ENCODE results near the gene TMEM150B.
"Not testable (repeated sequence)": the region's sequence is repeated elsewhere in the genome, so short reads cannot be mapped to it uniquely, and the experiment has no call there.

TMEM150B gene

DNA sequence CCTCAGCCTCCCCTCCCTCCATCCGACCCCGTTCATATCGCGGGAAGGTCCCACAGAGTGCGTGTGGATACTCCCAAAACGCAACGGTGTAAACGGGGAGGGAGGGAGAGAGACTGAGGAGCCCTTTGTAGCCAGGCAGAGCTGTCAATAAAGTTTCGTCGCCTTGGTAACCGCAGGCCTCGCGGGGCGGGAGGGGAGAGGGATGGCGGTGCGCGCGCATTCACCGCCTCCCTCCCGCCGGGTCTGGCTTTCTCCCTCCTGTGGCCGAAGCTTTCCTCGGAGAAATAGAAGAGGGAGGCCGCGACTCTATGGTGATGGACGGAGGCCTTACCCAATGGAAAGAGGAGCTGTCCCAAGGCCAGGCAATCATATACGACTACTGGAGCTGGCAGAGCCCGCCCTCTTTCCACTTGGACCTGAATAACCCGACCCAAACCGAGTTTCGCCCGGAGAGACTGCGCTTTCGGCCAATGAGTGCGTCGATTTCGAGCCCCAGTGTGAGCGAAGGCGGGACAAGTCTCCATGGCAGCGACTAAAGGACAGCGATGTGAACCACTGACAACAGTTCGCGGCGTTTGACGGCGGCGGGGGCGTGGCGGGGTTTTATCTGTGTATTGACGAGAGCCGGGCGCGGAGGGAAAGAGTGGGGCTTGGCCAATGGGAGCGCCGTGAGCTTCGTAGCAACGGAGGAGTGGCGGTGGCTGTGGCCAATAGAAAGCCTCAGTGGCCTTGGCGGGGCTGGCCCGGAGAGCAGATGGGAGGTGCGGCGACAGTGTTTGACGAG, 14.2 kb upstream of the TMEM150B start, which contains the start of gene KMT5C:
KMT5C (plus strand) TSS at position 772 of the 784 bp plus-strand sequence. CDS start 2,061 bp downstream, outside the sequence.
- peak; percentile 100 for DNase-seq (ENCODE audit: low spot score)

DNA sequence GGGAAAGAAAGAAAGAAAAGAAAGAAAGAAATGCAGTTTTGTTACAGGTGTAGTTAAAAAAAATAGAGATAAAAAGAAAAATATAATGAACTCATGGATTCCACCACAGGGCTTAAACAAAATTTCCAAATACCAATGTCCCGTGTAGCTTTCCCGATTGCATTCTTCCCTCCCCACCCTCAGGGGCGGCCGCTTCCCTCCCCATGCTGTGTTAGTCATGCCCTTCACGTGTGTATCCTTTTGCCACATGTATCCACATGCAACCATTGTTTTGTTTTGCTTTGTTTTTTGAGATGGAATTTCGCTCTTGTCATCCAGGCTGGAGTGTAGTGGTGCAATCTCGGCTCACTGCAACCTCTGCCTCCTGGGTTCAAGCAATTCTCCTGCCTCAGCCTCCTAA, 11.0 kb upstream of the TMEM150B start:
- no peak for DNase-seq (ENCODE audit: low spot score)

DNA sequence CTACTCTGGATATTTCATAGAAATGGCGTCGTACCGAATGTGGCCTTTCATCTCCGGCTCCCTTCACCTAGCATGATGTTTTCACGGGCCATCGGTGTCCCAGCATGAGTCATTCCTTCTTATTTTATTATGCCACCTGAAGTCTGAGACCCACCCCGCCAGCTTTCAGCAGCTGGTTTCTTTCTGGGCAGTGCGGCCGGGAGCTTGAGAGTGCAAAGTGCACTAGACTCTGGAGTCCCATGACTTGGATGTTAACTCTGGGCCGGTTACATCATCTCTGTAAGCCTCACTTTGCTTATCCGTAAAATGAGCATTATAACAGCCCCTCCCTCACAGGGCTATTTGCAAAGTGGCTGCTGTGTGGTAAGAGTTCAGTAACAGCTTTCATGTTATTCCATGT, 8.7 kb upstream of the TMEM150B start:
- no peak for DNase-seq (ENCODE audit: low spot score)

DNA sequence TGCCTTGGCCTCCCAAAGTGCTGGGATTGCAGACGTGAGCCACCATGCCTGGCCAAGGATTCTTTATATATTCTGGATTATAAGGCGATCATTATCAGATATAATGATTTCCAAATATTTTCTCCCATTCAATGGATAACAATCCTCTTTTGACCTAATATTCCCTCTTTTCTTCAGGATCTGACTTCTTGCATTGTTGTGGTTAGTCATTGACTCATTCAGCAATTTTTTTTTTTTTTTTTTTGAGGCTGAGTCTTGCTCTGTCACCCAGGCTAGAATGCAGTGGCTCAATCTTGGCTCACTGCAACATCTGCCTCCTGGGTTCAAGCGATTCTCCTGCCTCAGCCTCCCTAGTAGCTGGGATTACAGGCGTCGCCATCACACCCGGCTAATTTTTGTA, 4.7 kb upstream of the TMEM150B start:
- not testable (repeated sequence) for DNase-seq (ENCODE audit: low spot score)

DNA sequence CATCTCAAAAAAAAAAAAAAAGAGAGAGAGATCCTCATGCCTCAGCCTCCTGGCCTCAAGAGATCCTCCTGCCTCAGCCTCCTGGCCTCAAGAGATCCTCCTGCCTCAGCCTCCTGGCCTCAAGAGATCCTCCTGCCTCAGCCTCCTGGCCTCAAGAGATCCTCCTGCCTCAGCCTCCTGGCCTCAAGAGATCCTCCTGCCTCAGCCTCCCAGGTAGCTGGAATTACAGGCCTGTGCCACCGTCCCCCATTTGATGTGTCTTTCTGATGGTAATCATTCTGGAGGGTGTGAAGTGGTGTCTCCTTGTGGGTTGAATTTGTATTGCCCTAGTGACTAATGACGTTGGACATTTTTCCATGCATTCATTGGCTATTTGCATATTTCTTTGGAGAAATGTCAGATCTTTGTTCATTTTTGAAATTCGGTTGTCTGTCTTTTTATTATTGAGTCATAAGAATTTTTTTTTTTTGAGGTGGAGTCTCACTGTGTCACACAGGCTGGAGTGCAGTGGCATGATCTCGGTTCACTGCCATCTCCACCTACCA, 3.7 kb upstream of the TMEM150B start:
- DNase-seq (ENCODE audit: low spot score) = not testable (repeated sequence)

DNA sequence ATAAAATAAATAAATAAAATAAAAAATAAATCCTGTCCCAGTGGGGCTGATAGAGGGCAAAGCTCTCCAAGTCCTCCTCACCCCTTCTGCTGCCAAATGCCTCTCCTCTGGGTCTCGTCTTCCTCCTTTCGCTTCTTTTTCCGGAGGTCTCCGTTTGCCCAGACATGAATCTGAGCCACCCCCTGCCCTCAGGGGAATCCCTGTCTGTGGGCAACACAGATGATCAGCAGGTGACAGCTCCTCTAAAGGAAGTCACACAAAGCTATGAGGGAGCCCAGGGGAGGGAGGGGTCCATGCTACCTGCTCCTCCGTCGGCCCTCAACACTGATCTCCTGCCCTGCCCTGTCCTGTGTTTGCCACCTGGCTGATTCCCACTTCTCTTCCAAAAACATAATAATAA, 479 bp downstream of the TMEM150B start:
- no peak for DNase-seq (ENCODE audit: low spot score)

DNA sequence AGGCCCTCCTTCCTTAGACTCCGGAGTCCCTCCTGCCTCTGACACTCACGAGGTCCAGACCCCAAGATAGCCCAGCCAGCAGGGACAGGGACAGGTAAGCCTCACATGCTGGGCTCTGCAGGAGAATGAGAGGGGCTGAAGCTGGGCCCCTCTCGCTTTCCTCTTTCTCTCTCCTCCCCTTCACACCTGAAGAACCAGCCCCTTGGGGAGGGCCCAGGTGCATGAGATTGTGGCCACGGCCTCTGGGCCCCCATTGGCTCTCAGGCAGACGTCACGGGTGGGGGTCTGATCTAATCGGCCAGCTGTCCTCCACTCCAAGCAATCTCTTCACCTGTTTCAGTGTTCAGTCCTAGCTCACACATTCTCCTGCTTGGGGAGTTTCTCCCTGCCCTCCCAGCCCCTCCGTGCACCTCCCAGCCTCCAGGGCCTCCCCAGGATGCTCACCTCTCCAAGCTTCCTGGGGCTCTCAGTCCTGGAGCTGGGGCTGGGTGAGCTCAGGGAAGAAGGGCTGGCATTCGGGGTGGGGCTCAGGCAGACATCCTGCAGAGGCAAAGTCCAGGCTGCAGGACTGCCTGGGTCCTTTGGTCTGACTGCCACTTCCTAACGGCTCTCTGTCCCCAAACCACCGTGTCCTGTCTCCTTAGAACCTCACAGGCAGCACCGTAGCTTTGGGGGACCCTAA, 2.8 kb downstream of the TMEM150B start:
- DNase-seq (ENCODE audit: low spot score) = no peak

DNA sequence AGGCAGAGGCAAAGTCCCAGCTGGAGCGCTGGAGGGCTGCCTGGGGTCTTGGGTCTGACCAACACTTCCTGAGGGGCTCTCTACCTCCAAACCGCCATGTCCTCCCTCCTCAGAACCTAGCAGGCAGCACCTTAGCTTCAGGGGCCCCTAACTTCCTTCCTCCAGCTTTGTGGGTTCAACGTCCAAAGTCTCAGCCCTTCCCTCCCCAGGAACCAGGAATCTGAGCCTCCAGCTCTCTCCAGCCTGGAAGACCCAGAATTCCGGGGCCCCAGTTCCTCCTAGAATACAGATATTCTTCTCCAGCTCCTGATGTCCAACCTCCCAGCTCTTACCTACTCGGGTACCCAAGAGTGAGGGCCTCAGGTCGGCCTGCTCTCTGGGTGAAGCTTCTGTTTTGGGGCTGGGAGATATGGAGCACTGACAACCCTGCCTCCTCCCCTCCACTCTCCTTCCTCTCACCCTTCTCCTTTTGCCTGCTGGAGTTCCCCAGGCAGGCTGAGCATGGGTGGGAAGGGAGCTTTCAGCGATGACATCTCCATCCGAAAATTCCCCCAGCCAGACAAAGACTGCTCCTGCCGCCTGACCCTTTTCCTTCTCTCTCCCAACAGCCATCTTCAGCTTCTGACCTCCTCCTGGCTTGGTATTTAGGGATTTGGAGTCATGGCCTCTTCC, 3.5 kb downstream of the TMEM150B start:
- no peak for DNase-seq (ENCODE audit: low spot score)

DNA sequence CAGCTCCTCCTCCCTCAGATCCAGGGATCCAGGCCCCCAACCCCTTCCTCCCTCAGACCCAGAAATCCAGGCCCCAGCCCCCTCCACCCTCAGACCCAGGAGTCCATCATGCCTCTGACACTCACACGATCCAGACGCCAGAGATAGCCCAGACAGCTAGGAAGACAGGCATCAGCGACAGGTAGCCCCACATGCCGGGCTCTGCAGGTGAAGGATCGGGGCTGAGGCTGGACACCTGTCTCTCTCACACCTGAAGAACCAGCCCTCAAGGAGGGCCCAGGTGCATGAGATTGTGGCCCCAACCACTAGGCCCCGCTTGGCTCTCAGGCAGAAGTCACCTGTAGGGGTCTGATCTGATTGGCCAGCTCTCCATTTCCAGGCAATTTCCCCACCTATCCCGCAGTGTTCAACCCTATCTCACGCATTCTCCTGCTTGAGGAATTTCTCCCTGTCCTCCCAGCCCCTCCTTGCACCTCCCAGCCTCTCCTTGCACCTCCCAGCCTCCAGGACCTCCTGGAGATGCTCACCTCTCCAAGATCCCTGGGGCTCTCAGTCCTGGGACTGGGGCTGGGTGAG, 4.2 kb downstream of the TMEM150B start:
- no peak for DNase-seq (ENCODE audit: low spot score)

DNA sequence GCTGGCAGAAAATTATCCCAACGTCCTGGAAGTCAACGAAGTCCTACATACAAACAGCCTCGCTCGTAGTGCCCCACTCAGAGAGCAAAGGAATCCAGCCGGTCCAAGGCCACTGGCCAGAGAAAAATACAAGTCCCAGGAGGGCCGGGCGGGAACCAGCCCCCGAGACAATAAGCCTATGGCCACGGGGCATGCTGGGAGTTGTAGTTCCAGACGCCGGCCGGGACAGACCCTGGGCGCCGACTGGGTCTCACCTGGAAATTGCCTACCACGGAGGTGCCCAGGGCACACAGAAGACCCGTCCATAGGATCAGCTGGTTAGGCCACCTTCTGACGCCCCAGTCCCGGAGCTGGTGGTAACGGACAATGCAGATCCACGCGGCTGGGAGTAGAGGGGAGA, 5.4 kb downstream of the TMEM150B start:
- DNase-seq (ENCODE audit: low spot score) = peak; percentile 78

DNA sequence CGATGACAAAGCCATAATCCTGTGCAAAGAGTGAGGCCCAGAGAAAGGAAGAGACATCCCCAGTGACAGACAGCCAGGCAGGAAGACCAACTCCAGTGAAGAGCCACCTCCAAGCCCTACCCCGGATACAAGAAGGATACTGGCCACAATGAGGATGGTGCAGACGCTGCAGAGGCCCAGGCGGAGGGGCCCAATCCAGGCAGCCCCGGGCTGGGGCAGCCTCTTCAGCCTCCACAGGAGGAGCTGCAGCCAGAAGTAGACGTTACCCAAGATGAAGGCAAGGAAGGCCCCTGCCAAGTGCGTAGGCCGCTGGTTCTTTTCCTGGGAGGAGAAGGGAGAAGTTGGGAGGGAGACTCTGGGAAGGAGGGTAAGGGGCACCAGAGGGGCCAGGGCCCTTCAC, 8.5 kb downstream of the TMEM150B start:
- no peak for DNase-seq (ENCODE audit: low spot score)

DNA sequence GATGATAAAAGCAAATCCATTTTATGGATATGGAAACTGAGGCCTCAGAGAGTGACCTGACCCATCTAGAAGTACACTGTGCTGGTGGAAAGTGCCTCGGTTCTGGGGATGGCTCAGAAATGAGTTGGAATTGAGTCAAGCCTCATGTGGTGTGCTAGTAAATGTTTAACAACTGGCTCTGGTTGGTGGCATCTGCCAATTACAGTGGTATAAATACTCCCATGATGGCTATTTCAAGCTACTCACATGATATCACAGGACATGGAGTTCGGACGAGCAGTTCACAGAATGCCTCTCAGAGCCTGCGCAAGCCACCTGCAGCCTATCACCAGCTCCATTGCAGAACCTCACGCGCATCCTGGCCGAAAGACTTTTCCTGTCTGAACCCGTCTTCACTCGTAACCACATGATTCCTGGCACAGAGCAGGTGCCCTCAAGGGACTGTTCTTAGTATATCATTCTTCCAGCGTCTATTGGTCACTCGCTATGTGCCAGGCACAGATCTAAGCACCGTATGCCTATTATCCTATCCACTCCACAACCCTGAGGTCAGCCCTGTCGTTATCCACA, 9.1 kb downstream of the TMEM150B start:
- DNase-seq (ENCODE audit: low spot score) = no peak

DNA sequence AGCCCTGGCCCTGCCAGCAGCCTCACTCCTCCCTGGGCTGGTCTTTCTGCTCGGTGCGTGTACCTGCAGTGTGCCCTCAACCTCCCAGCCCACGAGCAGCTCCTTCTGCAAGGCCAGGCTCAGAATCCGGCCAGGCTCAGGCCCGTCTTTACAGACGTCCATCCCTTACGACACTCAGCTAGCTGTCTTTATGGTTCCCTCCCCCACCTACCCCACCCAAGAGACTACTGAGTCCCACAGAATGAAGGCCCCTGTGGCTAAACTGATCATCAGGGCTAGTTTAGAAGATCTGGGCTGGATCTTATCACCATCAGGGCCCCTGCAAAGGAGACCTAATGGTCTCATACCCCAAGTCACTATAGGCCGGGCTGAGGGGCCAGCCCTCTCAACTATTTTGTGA, 10.7 kb downstream of the TMEM150B start:
- no peak for DNase-seq (ENCODE audit: low spot score)

DNA sequence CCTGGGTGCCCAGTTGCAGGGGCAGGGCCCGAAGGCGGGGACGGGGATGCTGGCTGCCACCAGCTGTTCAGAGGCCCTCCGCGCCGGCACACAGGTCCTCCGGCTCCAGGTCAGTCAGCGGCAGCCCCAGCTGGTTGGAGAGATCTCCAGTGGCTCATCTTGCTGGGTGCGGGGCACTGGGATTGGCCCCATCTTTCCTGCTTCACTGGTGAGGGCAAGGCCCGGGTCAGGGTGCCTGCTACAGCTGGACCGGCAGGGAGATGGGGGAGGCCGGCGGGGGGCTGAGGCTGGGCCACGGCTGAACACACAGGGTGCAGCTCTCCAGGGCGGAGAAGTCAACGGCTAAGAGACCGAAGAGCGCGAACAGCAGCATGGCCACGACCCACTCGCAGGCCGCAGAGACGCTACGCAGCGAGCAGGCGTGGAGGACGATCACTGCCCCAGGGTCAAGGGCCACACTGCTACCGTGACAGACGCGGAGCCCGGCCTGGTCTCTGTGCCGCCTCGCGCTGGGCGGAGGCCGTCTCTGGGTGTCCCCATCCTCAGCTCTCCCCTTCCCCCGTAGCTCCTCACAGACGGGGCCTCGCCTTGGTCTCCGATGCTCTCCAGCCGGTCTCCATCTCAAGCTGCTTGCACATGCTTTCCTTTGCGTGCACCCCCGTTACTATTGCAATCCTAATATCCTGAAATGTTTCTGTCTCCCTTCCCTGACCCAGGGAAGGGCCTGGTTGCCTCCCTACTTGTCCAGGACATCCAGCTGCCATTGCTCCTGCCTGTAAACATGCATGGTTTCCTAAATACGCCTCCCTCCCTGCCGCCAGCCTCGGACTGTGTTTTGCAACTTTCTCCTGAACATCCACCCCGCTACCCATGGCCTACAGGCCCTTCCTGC, 12.3 kb downstream of the TMEM150B start:
- no peak for DNase-seq (ENCODE audit: low spot score)

DNA sequence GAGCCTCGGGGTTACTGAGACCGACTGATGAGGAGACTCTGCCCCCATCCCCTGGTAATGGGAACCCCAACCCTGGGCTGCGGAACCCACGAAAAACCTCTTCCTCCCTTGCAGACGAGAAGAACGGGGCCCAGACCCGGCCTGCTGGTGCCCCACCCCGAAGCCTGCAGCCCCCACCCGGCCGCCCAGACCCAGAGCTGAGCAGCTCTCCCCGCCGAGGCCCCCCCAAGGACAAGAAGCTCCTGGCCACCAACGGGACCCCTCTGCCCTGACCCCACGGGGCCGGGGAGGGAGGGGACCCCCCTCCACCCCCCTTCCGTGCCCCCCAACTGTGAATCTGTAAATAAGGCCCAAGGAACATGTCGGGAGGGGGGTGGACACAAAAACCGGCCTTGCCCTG, 13.3 kb downstream of the TMEM150B start:
- no peak for DNase-seq (ENCODE audit: low spot score)

DNA sequence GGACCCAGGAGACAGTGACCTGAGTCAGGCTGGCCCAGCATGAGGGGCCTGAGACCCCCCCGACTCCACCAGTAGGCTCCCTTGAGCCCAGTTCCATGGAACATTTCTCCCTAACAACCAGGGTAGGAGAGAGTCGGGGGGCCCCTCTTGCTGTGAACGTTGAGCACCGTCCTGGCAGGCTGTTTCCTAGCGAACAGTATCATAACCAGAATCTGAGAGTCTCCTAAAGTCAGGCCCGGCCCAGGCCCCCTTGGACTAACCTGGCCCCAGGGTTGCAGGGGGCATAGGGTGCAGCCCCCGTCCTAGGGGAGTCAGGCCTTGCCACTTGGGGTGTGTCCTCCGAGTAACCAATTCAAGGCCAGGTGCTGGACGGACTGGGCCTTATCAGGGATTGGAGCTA, 13.7 kb downstream of the TMEM150B start:
- no peak for DNase-seq (ENCODE audit: low spot score)

DNA sequence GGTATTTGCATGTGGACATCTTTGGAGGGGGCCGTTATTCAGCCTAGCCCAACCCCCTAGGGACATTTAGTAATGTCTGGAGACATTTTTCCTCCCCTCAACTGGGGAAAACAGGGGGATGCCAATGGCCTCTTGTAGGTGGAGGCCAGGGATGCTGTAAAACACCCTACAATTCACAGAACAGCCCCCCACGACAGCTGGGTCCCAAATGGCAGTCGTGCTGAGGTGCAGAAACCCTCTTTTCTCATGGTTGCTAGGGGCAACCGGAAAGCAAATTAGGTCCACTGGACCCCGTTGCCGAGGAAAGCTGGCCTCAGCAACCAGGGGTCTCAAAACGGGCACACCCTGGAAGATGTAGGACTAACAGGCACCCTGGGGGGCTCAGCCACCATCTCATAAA, 14.6 kb downstream of the TMEM150B start:
- no peak for DNase-seq (ENCODE audit: low spot score)

DNA sequence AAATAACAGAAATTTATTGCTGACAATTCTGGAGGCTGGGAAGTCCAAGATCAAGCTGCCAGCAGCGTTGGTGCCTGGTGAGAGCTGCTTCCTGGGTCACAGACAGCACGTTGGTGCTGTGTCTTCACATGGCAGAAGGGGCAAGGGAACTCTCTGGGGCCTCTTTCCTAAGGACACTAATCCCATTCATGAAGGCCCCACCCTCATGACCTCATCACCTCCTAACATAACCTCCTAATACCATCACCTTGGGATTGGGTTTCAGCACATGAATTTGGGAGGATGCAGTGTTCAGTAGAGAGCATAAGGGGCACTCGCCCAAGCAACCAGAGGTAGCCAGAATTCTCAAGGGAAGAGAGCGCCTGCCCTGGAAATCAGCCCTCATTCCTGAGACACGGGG, 15.7 kb downstream of the TMEM150B start:
- DNase-seq (ENCODE audit: low spot score) = no peak

DNA sequence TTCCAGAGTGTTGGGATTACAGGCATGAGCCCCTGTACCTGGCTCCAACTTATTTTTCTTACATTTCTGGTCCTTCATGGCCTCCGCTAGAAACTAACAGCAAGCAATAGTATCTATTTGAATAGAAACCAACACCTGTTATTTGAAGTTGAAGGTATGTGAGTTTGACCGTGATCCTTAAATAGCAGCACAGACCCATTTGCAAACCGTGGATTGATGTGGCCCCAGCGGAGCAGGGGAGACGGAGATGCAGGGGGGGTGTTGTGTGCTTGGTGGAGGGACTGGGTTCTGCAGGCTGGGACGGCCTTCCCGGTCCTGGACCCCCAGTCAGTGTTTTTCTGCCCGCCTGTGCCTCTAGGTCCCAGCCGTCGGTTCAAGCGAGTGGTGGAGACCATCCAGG, 16.9 kb downstream of the TMEM150B start:
- DNase-seq (ENCODE audit: low spot score) = no peak

DNA sequence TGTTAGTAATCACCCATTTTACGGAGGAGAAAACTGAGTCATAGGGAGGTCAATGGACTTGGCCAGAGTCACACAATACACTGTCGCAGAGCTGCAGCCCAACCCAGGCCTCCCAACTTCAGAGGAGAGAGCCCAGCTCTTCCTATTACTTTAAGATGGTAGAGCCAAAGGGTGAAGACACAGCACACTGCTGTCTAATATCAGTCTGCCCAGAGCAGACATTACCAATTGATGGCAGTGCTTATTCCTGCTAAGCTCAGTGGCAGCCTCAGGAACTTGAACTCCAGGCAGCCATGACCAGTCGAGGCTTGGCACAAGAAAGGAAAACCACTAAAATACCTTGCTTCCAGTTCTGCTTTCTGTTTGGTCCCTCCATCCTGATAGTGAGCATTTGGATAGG, 18.4 kb downstream of the TMEM150B start:
- DNase-seq (ENCODE audit: low spot score) = no peak

DNA sequence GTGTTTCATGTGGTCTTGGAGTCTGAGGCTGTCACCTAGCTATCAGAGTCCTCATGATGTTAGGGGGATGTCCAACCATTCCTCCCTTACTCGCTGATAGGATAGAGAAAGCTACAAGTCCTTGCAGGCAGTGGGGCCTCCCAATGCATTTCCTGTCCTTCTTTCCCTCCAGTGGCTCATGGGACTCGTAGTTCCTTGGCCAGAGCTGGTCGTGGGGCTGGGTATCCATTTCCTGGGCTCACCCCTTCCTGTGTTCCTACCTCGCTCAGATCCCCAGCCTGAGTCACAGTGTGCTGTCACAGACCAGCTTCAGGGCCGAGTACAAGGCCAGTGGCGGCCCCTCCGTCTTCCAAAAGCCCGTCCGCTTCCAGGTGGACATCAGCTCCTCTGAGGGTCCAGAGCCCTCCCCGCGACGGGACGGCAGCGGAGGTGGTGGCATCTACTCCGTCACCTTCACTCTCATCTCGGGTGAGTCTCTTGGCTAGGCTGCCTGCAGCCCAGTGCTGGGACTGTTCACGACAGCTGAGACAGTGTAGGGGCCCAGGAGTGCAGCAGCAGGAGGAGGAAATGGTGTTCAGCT, 19.1 kb downstream of the TMEM150B start:
- no peak for DNase-seq (ENCODE audit: low spot score)
